Psoas muscle (tissue), 8 donors: Measurements from ENCODE around the gene TMEM258. TPM values are rescaled to one million over a fixed set of nuclear protein-coding genes. Genes with fewer than 3 reads are reported as not detected.
A peak's percentile ranks its signal among the peaks of the same experiment; 100 is the strongest.

Source experiments
- ATAC-seq, 4 donors: fragments of 200-7000 bp; cut with Tn5 transposase; one replicate each; pipeline ENCODE4 v1.9.1; 2020; ENCODE audit warnings: moderate library complexity in 3 of 4, mild to moderate bottlenecking in 2 of 4
- DNase-seq, 2 donors: peaks; one replicate each; pipeline ENCODE4 v3.0.0-alpha.2; 2020
- H3K27ac ChIP-seq: fragments of 200-600 bp; one replicate; pipeline ENCODE4 v1.8.0; 2022
- H3K27me3 ChIP-seq, 3 donors: fragments of 200-600 bp in 1 of 3; one replicate each; pipeline versions ENCODE4 v1.6.1 to v1.8.0; 2013 to 2022; ENCODE audit warnings: low read length in 2 of 3, mild to moderate bottlenecking in 2 of 3, moderate library complexity in 1 of 3; ENCODE audit not compliant: insufficient read depth in 3 of 3
- H3K36me3 ChIP-seq, 2 donors: fragments of 200-600 bp in 1 of 2; one replicate each; pipeline versions ENCODE4 v1.6.1 to v1.8.0; 2013 to 2022; ENCODE audit warnings: low read depth in 1 of 2, mild to moderate bottlenecking in 1 of 2, moderate library complexity in 1 of 2; ENCODE audit not compliant: insufficient read depth in 1 of 2
- H3K4me1 ChIP-seq: fragments of 200-600 bp; one replicate; pipeline ENCODE4 v1.8.0; 2022
- H3K4me3 ChIP-seq: fragments of 200-600 bp; one replicate; pipeline ENCODE4 v1.8.0; 2022; ENCODE audit warnings: mild to moderate bottlenecking
- H3K9me3 ChIP-seq: fragments of 200-600 bp; one replicate; pipeline ENCODE4 v1.8.0; 2022
- CTCF ChIP-seq: fragments of 200-600 bp; IDR thresholded peaks from one replicate; pipeline ENCODE4 v1.8.0; 2022; ENCODE audit warnings: antibody characterized with exemption
- WGBS, 3 donors: extraction: QIAGEN DNeasy Blood & Tissue Kit; methylation state at CpG; one replicate each; pipeline versions ENCODE4 v1.1.6 to v1.1.7; 2013; 5-methylcytosine and 5-hydroxymethylcytosine counted together
- intact Hi-C, 2 donors: fragments of 100-400 bp; cut with DNase I; formaldehyde crosslinking; loops; one replicate each; pipeline versions ENCODE4 v1.11.0 to v1.14.2; 2022
- polyA plus RNA-seq, 3 donors: library from polyadenylated mRNA; stranded (reverse); fragments of 200-250 nt; gene quantifications; one replicate each; pipeline ENCODE4 v1.2.3, GENCODE V29; 2013
- total RNA-seq, 4 donors: library from RNA; stranded (reverse); fragmentation: NEBNext Ultra II Directional in 2 of 4; extraction: Animal tissue kit (Norgen Biotek cat#: 25700) in 2 of 4; gene quantifications; one replicate each; pipeline versions ENCODE4 v1.2.1 to v1.2.4, GENCODE V29; 2021 to 2023
- donor health status: healthy with polysubstance abuse.
- donor health status: DM: no; HTN: no; CAD: no; lungs with moderate emphysema.
- donor health status: Bipolar disorder and iron deficiency.
- donor health status: healthy.
- donor health status: DM: yes; HTN: yes; CAD: no.
- donor health status: DM: no; HTN: no; CAD: no.
- donor health status: DM: no; HTN: no; CAD: no.
- donor health status: DM: yes; HTN: yes; CAD: no.

Gene TMEM258
- total and polyA plus RNA-seq, 7 donors, result 76.0 to 177 (median 93.2) TPM

- no peak for DNase-seq
- H3K27me3 ChIP-seq, result peaks cover 0 to 9% (median 3%) of the 10 kb centered on the region in 3 donors
- H3K27ac ChIP-seq, result no peak overlapping the region
- no peaks in the 10 kb centered on the region for H3K36me3 ChIP-seq
- no peaks in the 10 kb centered on the region for H3K4me1 ChIP-seq
- peak overlapping the region; percentile 55 for H3K4me3 ChIP-seq
- ATAC-seq, result no peak
- H3K9me3 ChIP-seq, result no peaks in the 10 kb centered on the region
- 44 to 58% (median 44%) methylated on average over 13 to 17 of the region's 17 CpGs for WGBS, 3 donors
- intact Hi-C loops, result no loop called here
- TF ChIP-seq CTCF, result no peak
These were observed 39.4 kb downstream of the TMEM258 start for GRCh38 chr11:61752925-61753521.

- peak; percentile 34 for TF ChIP-seq CTCF
- H3K9me3 ChIP-seq, result no peaks in the 10 kb centered on the region
- WGBS, 3 donors, result 2 to 4% (median 4%) methylated on average over 40 to 93 of the region's 93 CpGs
- peaks cover 6% of the 10 kb centered on the region for H3K4me1 ChIP-seq
- DNase-seq (peak; percentile 67 to 71), ATAC-seq (peak; percentile 56 to 76 (median 62))
- peaks cover 0 to 9% (median 3%) of the 10 kb centered on the region in 3 donors for H3K27me3 ChIP-seq
- intact Hi-C loops, result no loop called here
- H3K27ac ChIP-seq, result no peak within 1 kb of the TSS
- H3K4me3 ChIP-seq, result peak within 1 kb of the TSS; percentile 55
- H3K36me3 ChIP-seq, result no peaks in the 10 kb centered on the region
These were observed 40.1 kb downstream of the TMEM258 start, which contains the start of gene MYRF for GRCh38 chr11:61752117-61752924. Gene MYRF (plus strand): TSS chr11:61752636. CDS start chr11:61752745, 109 bp downstream.

- no peaks in the 10 kb centered on the region for H3K9me3 ChIP-seq
- intact Hi-C loops, result no loop called here
- H3K27me3 ChIP-seq, result peaks cover 0 to 9% (median 2%) of the 10 kb centered on the region in 3 donors
- no peak for TF ChIP-seq CTCF
- 82 to 90% (median 83%) methylated on average over 14 of the region's 14 CpGs for WGBS, 3 donors
- no peak overlapping the region for H3K4me3 ChIP-seq
- no peak for DNase-seq
- peaks cover 6% of the 10 kb centered on the region for H3K4me1 ChIP-seq
- no peak for ATAC-seq
- no peak overlapping the region for H3K27ac ChIP-seq
- no peaks in the 10 kb centered on the region for H3K36me3 ChIP-seq
These were observed 41.0 kb downstream of the TMEM258 start for GRCh38 chr11:61751384-61751783.

- Histone ChIP-seq H3K9me3 (no peaks in the 10 kb centered on the region), H3K27ac (no peak overlapping the region), H3K27me3 (peaks cover 0 to 9% (median 2%) of the 10 kb centered on the region in 3 donors), H3K4me1 (peaks cover 6% of the 10 kb centered on the region), H3K36me3 (no peaks in the 10 kb centered on the region), H3K4me3 (no peak overlapping the region)
- intact Hi-C loops, result no loop called here
- no peak for TF ChIP-seq CTCF
- DNase-seq (no peak), ATAC-seq (no peak)
- 97 to 99% (median 98%) methylated on average over 5 of the region's 5 CpGs for WGBS, 3 donors
These were observed 41.6 kb downstream of the TMEM258 start for GRCh38 chr11:61750631-61751273.
